Uterus (tissue), 4 donors: ENCODE data around the gene MEGF10. TPM values are rescaled to one million over a fixed set of nuclear protein-coding genes. Genes with fewer than 3 reads are reported as not detected.

Experiments
- DNase-seq, 2 donors: peaks; one replicate each; pipeline ENCODE4 v3.0.0-alpha.2; 2019 to 2020
- H3K27ac ChIP-seq, 2 donors: fragments of 200-600 bp; sonication (generic); 1 replicate in 1 of 2; 2 replicates in 1 of 2; pipeline ENCODE4 v1.5.1; 2016 to 2018
- H3K27me3 ChIP-seq, 2 donors: fragments of 200-600 bp; sonication (generic); one replicate each; pipeline ENCODE4 v1.5.1; 2018 to 2019; ENCODE audit warnings: control low read depth in 1 of 2
- H3K36me3 ChIP-seq, 2 donors: fragments of 200-600 bp; sonication (generic); one replicate each; pipeline ENCODE4 v1.5.1; 2019; ENCODE audit warnings: control low read depth in 1 of 2
- H3K4me1 ChIP-seq, 2 donors: fragments of 200-600 bp; sonication (generic); one replicate each; pipeline ENCODE4 v1.5.1; 2018 to 2019; ENCODE audit warnings: control low read depth in 1 of 2
- H3K4me3 ChIP-seq, 2 donors: fragments of 200-600 bp; sonication (generic); 1 replicate in 1 of 2; 2 replicates in 1 of 2; pipeline ENCODE4 v1.5.1; 2018 to 2019; ENCODE audit warnings: mild to moderate bottlenecking in 1 of 2
- H3K9me3 ChIP-seq, 2 donors: fragments of 200-600 bp; sonication (generic); one replicate each; pipeline ENCODE4 v1.5.1; 2019; ENCODE audit warnings: control low read depth in 1 of 2
- CTCF ChIP-seq, 4 experiments: fragments of 200-600 bp in 2 of 4; fragments of 450-650 bp in 2 of 4; sonication (generic) in 2 of 4; IDR thresholded peaks; one replicate each; pipeline ENCODE4 v1.5.1; 2016 to 2019; ENCODE audit warnings: antibody characterized with exemption in 4 of 4, mild to moderate bottlenecking in 2 of 4, moderate library complexity in 1 of 4
- POLR2A ChIP-seq, 2 donors: fragments of 450-650 bp; IDR thresholded peaks; one replicate each; pipeline ENCODE4 v1.6.1; 2016; ENCODE audit warnings: antibody characterized with exemption in 2 of 2, mild to moderate bottlenecking in 1 of 2, moderate library complexity in 1 of 2
- intact Hi-C: fragments of 100-400 bp; cut with DNase I; formaldehyde crosslinking; loops from one replicate; pipeline ENCODE4 v1.15.1; 2023; ENCODE audit warnings: low total_unique reads
- total RNA-seq, 4 donors: library from RNA; depleted of rRNA in 3 of 4; stranded (reverse); fragments of >200 nt in 3 of 4; gene quantifications; one replicate each; pipeline versions ENCODE4 v1.1.0 to v1.2.4, GENCODE V29; 2014 to 2023
- donor health status: DM: yes; HTN: yes; CAD: no.

MEGF10 gene
- total RNA-seq, 4 donors from 2014 or later, result 0.26 to 3.5 (median 1.6) TPM; not detected in 1

DNA sequence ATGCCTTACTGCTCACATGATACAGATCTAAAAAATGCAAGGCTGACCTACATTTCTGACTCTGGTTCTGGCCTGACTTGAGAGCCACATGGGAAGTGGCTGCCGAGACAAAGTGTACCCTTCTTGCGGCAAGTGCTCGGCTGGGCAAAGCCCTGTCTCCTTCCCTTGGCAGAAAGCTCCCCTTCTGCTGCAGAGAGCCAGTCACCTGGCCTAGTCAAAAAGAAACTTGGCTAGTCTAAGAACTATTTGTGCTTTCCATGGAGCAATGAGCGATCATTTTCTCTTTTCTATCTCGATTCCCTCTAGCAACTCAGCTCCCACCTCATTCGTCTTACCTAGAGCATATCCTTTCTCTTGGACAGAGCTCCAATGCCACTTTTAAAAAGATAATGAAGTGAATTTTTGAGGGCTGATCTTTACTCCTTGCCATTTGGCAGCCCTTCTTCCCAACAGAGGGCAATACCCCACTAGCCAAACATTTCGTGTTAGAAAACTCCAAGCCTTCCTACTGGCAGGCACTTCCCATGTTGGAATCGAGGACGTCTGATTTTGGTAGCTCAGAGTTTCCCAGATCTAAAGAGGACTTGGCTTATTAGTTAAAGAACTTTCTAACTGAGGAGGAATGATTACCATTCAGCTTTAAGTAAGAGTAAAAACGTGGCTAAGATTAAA, 118.8 kb downstream of the MEGF10 start:
- no peaks in the 10 kb centered on the region for H3K27me3 ChIP-seq
- TF ChIP-seq POLR2A (IDR thresholded peaks at IDR 0.05) (no peak), CTCF (IDR thresholded peaks at IDR 0.05) (no peak)
- no peaks in the 10 kb centered on the region for H3K4me1 ChIP-seq
- no peaks in the 10 kb centered on the region for H3K9me3 ChIP-seq
- H3K27ac ChIP-seq, result no peak overlapping the region
- no peak overlapping the region for H3K4me3 ChIP-seq
- no peaks in the 10 kb centered on the region for H3K36me3 ChIP-seq
- intact Hi-C loops, result no loop called here
- DNase-seq, result no peak

DNA sequence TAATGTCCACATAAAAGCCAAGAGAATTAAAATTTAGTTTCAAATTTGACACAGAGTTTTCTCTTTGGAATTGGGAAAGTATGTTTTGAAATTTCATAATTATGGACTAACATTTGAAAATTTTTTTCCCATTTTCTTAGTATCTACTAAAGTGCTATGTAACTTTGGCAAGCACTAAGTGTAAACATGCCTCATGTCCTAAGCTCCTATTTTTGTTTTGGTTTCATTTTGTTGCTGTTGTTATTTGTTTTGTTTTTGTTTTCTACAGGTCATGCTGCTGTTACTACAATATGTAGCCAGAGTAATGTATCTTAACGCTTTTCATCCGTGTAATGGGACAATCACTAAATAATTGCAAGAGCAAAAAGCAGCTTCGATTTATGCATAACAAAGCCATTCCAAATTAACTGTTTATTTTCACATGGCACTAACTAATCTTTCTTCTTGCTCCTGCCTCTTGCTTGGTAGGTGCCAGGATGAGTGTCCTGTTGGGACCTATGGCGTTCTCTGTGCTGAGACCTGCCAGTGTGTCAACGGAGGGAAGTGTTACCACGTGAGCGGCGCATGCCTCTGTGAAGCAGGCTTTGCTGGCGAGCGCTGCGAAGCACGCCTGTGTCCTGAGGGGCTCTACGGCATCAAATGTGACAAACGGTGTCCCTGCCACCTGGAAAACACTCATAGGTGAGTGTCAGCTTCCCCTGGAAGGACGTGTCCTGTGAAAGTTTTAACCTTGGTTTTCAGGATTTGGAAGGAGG, 119.5 kb downstream of the MEGF10 start:
- no peak for TF ChIP-seq CTCF (IDR thresholded peaks at IDR 0.05)
- TF ChIP-seq POLR2A (IDR thresholded peaks at IDR 0.05), result no peak
- Histone ChIP-seq H3K27ac (no peak overlapping the region), H3K27me3 (no peaks in the 10 kb centered on the region), H3K9me3 (no peaks in the 10 kb centered on the region), H3K4me3 (no peak overlapping the region), H3K4me1 (no peaks in the 10 kb centered on the region), H3K36me3 (no peaks in the 10 kb centered on the region)
- DNase-seq, result no peak
- intact Hi-C loops, result no loop called here

DNA sequence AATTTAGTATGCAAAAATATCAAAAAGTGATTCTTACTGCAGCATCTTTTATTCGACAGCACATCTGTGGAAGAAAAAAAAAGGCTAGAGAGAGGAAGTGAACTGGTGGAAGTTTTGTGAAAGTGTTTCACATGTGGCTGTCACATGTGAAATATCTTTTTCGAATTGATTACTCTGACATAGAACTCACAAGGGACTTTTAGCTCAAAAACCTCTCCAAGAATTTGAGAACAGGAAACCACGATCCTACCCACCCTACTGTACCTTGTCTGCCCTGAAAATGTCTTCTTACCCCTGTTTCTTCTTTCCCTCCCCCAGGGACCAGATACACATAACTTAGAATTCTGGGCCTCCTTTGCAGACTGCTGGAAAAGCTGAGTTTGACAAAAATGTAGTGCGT, 120.4 kb downstream of the MEGF10 start:
- H3K9me3 ChIP-seq, result no peaks in the 10 kb centered on the region
- H3K27me3 ChIP-seq, result no peaks in the 10 kb centered on the region
- no peak for DNase-seq
- H3K4me3 ChIP-seq, result no peak overlapping the region
- intact Hi-C loops, result no loop called here
- H3K4me1 ChIP-seq, result no peaks in the 10 kb centered on the region
- H3K36me3 ChIP-seq, result no peaks in the 10 kb centered on the region
- H3K27ac ChIP-seq, result no peak overlapping the region
- TF ChIP-seq CTCF (IDR thresholded peaks at IDR 0.05) (no peak), POLR2A (IDR thresholded peaks at IDR 0.05) (no peak)

DNA sequence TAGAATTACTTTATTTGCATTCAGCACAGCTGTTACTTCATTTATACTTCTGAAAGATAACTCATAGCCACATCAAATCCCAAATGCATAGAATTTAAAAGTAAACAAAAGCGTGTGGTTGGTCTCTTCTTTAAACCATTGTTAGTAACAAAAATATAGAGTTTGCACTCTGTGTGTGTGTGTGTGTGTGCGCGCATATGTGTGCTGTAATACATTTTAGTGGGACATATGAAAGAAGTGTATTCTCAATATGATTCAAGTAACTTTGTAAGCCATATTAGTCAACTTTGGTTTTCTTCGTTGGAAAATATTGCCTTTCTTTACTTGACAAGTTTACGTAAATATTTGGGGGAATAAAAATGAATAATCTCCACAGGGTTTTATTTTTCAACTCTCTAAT, 120.8 kb downstream of the MEGF10 start:
- intact Hi-C loops, result no loop called here
- no peak overlapping the region for H3K4me3 ChIP-seq
- no peaks in the 10 kb centered on the region for H3K27me3 ChIP-seq
- DNase-seq, result no peak
- H3K27ac ChIP-seq, result no peak overlapping the region
- H3K4me1 ChIP-seq, result no peaks in the 10 kb centered on the region
- no peaks in the 10 kb centered on the region for H3K36me3 ChIP-seq
- H3K9me3 ChIP-seq, result no peaks in the 10 kb centered on the region
- TF ChIP-seq POLR2A (IDR thresholded peaks at IDR 0.05), result no peak
- TF ChIP-seq CTCF (IDR thresholded peaks at IDR 0.05), result no peak

DNA sequence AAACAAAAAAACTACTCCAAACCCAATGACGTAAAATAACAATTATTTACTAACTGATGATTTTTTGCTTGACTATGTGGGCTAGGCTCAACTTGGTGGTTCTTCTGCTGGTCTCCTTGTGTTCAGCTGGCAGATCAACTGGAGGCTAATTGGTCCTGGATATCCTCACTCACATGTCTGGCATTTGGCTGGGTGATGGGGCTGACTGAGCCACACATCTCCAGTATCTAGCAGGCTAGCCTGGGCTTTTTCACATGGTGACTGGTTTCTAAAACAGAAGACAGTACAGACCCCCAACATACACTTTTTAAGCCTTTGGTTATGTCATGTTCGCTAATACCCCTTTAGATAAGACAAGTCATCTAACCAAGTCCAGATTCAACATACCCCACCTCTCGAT, 122.1 kb downstream of the MEGF10 start:
- DNase-seq, result no peak
- H3K9me3 ChIP-seq, result no peaks in the 10 kb centered on the region
- H3K36me3 ChIP-seq, result no peaks in the 10 kb centered on the region
- no peaks in the 10 kb centered on the region for H3K27me3 ChIP-seq
- no peak for TF ChIP-seq POLR2A (IDR thresholded peaks at IDR 0.05)
- H3K4me3 ChIP-seq, result no peak overlapping the region
- intact Hi-C loops, result no loop called here
- no peaks in the 10 kb centered on the region for H3K4me1 ChIP-seq
- H3K27ac ChIP-seq, result no peak overlapping the region
